Heart left ventricle (tissue), 16 donors: Measurements from ENCODE around the gene FOXF2. TPM values are rescaled to one million over a fixed set of nuclear protein-coding genes. Genes with fewer than 3 reads are reported as not detected.
A peak's percentile ranks its signal among the peaks of the same experiment; 100 is the strongest.

ENCODE experiments used
- ATAC-seq, 4 donors: fragments of 200-7000 bp; cut with Tn5 transposase; one replicate each; pipeline ENCODE4 v1.9.1; 2020 to 2022; ENCODE audit warnings: moderate library complexity in 4 of 4, mild to moderate bottlenecking in 3 of 4, moderate number of reproducible peaks in 1 of 4
- DNase-seq, 5 donors: peaks; one replicate each; pipeline ENCODE4 v3.0.0-alpha.2; 2020
- H3K27ac ChIP-seq, 12 donors: fragments of 200-600 bp; sonication (generic) in 4 of 12; one replicate each; pipeline versions ENCODE4 v1.5.0 to v1.8.0; 2016 to 2022; ENCODE audit warnings: mild to moderate bottlenecking in 2 of 12
- H3K27me3 ChIP-seq, 9 donors: fragments of 200-600 bp; sonication (generic) in 2 of 9; one replicate each; pipeline versions ENCODE4 v1.5.1 to v1.8.0; 2016 to 2022; ENCODE audit warnings: mild to moderate bottlenecking in 3 of 9
- H3K36me3 ChIP-seq, 9 donors: fragments of 200-600 bp; sonication (generic) in 2 of 9; one replicate each; pipeline versions ENCODE4 v1.5.0 to v1.8.0; 2018 to 2022; ENCODE audit warnings: mild to moderate bottlenecking in 2 of 9
- H3K4me1 ChIP-seq, 12 donors: fragments of 200-600 bp; sonication (generic) in 4 of 12; one replicate each; pipeline versions ENCODE4 v1.5.0 to v1.8.0; 2016 to 2022; ENCODE audit warnings: mild to moderate bottlenecking in 3 of 12
- H3K4me3 ChIP-seq, 12 donors: fragments of 200-600 bp; sonication (generic) in 4 of 12; one replicate each; pipeline versions ENCODE4 v1.5.0 to v1.8.0; 2017 to 2022; ENCODE audit warnings: mild to moderate bottlenecking in 9 of 12, moderate library complexity in 4 of 12
- H3K9me3 ChIP-seq, 12 donors: fragments of 200-600 bp; sonication (generic) in 4 of 12; one replicate each; pipeline versions ENCODE4 v1.5.0 to v1.8.0; 2016 to 2022; ENCODE audit warnings: mild to moderate bottlenecking in 1 of 12
- CTCF ChIP-seq, 12 donors: fragments of 200-600 bp; sonication (generic) in 4 of 12; IDR thresholded peaks; one replicate each; pipeline versions ENCODE4 v1.5.0 to v1.8.0; 2018 to 2022; ENCODE audit warnings: antibody characterized with exemption in 12 of 12, mild to moderate bottlenecking in 5 of 12
- POLR2A ChIP-seq, 2 donors: fragments of 450-650 bp; IDR thresholded peaks; one replicate each; pipeline ENCODE4 v1.6.1; 2017; ENCODE audit warnings: antibody characterized with exemption in 2 of 2, mild to moderate bottlenecking in 2 of 2, moderate library complexity in 2 of 2
- WGBS, 4 donors: extraction: QIAGEN DNeasy Blood & Tissue Kit in 2 of 4; methylation state at CpG; one replicate each; pipeline versions ENCODE4 v1.1.5 to v1.1.7; 2013 to 2018; 5-methylcytosine and 5-hydroxymethylcytosine counted together
- intact Hi-C, 10 donors: fragments of 100-400 bp; cut with DNase I; formaldehyde crosslinking; loops; one replicate each; pipeline versions ENCODE4 v1.11.1 to v1.14.2; 2022
- polyA plus RNA-seq, 2 donors: library from polyadenylated mRNA; stranded (reverse); fragments of 200-250 nt; gene quantifications; one replicate each; pipeline ENCODE4 v1.2.3, GENCODE V29; 2013
- total RNA-seq, 9 donors: library from RNA; depleted of rRNA in 2 of 9; stranded (reverse); fragments of >200 nt in 2 of 9; fragmentation: NEBNext Ultra II Directional in 3 of 9; extraction: Animal tissue kit (Norgen Biotek cat#: 25700) in 3 of 9; gene quantifications; one replicate each; pipeline versions ENCODE4 v1.1.0 to v1.2.4, GENCODE V29; 2016 to 2023
- donor health status: ischemic (EF 13 %, LVEDD 7.1; RV severe dilation, severe dysfunction).
- donor health status: healthy with polysubstance abuse.
- donor health status: DM: no; HTN: yes; CAD: no.
- donor health status: DM: no; HTN: no; CAD: no.
- donor health status: ischemic (EF 25% LVEDD 6.9; RV normal size, moderate dysfunction).
- donor health status: ischemic (EF 25% LVEDD 5.7; RV mildly dilated, moderate dysfunction).
- donor health status: healthy.
- donor health status: DM: yes; HTN: yes; CAD: no.
- donor health status: ischemic (EF 35%, LVEDD 5.7; RV mildly dilated, moderate dysfunction).
- donor health status: nonischemic (EF 11% LVEDD 7.7; RV severe dilation, severe dysfunction).
- donor health status: DM: yes; HTN: yes; CAD: no.
- donor health status: PGD.
- donor health status: ischemic (EF 29% LVEDD 5.4; RV normal size, mild dysfunction).
- donor health status: nonischemic (EF 23%, LVEDD 6.1; RV moderate dilation, normal function).

Gene FOXF2
- total and polyA plus RNA-seq, 11 donors = 0.09 to 0.35 (median 0.16) TPM; not detected in 2

GRCh38 chr6:1395506-1395905, 6.1 kb downstream of the FOXF2 start:
- no peaks in the 10 kb centered on the region for H3K36me3 ChIP-seq
- 47 to 56% (median 49%) methylated on average over 4 of the region's 4 CpGs for WGBS, 4 donors
- peaks cover 0 to 27% (median 6%) of the 10 kb centered on the region in 12 donors for H3K4me1 ChIP-seq
- H3K27ac ChIP-seq = peak overlapping the region in 1 of 12 donors; percentile 87
- no peak for TF ChIP-seq POLR2A (IDR thresholded peaks at IDR 0.05)
- no peak for TF ChIP-seq CTCF (IDR thresholded peaks at IDR 0.05)
- DNase-seq (peak in 1 of 5 donors; percentile 7), ATAC-seq (no peak)
- intact Hi-C loops = loop anchor here (5.0 to 10.0 kb wide), 5 partner anchors 598 to 803 kb away; no protein-coding TSS in a partner anchor
- H3K4me3 ChIP-seq = no peak overlapping the region
- peaks cover 30 to 99% (median 88%) of the 10 kb centered on the region in 9 donors for H3K27me3 ChIP-seq
- H3K9me3 ChIP-seq = no peaks in the 10 kb centered on the region

GRCh38 chr6:1395941-1396908, 6.8 kb downstream of the FOXF2 start:
- ATAC-seq (no peak), DNase-seq (peak in 1 of 5 donors; percentile 13)
- no peaks in the 10 kb centered on the region for H3K36me3 ChIP-seq
- no peak overlapping the region for H3K4me3 ChIP-seq
- H3K27ac ChIP-seq = peak overlapping the region in 1 of 12 donors; percentile 87
- H3K27me3 ChIP-seq = peaks cover 23 to 99% (median 82%) of the 10 kb centered on the region in 9 donors
- peaks cover 0 to 20% (median 5%) of the 10 kb centered on the region in 12 donors for H3K4me1 ChIP-seq
- WGBS, 4 donors = 47 to 63% (median 55%) methylated on average over 15 of the region's 15 CpGs
- TF ChIP-seq POLR2A (IDR thresholded peaks at IDR 0.05) (no peak), CTCF (IDR thresholded peaks at IDR 0.05) (no peak)
- intact Hi-C loops = loop anchor here (2.0 to 10.0 kb wide), 6 partner anchors 599 to 804 kb away; no protein-coding TSS in a partner anchor
- H3K9me3 ChIP-seq = no peaks in the 10 kb centered on the region

- H3K36me3 ChIP-seq = no peaks in the 10 kb centered on the region
- TF ChIP-seq POLR2A (IDR thresholded peaks at IDR 0.05) = no peak
- peak; percentile 84 to 97 (median 95) for TF ChIP-seq CTCF (IDR thresholded peaks at IDR 0.05)
- intact Hi-C loops = loop anchor here (1.0 to 10.0 kb wide), 7 partner anchors 600 to 805 kb away; no protein-coding TSS in a partner anchor
- no peaks in the 10 kb centered on the region for H3K9me3 ChIP-seq
- no peak overlapping the region for H3K4me3 ChIP-seq
- WGBS, 4 donors = 28 to 31% (median 29%) methylated on average over 28 of the region's 28 CpGs
- peaks cover 0 to 19% (median 5%) of the 10 kb centered on the region in 12 donors for H3K4me1 ChIP-seq
- no peak overlapping the region for H3K27ac ChIP-seq
- peak in 4 of 5 donors; percentile 34 to 72 (median 56) for DNase-seq
- H3K27me3 ChIP-seq = peaks cover 18 to 98% (median 75%) of the 10 kb centered on the region in 9 donors
- peak in 2 of 4 donors; percentile 66 to 68 for ATAC-seq
Observed at GRCh38 chr6:1396952-1397868, 7.8 kb downstream of the FOXF2 start.
